ENCODE data around the gene PTPRE. TPM values are rescaled to one million over a fixed set of nuclear protein-coding genes. Genes with fewer than 3 reads are reported as not detected.

The PTPRE gene
- total and polyA plus RNA-seq, 2 of the 4 experiments (the other 2 are of a cell fraction), result 0.34 to 0.54 TPM

- Histone ChIP-seq H2BK5ac (ENCODE audit: low read depth, low read length, poor library complexity, severe bottlenecking) (no peak overlapping the region), H4K91ac (ENCODE audit: insufficient read depth, low read depth, low read length) (no peak overlapping the region), H3K4me1 (ENCODE audit: control insufficient read depth, insufficient read depth, low read length) (peaks cover 4% of the 10 kb centered on the region; the same call in 1 of the 2 replicates), H2BK20ac (ENCODE audit: low read depth, low read length) (no peak overlapping the region), H3K27ac (ENCODE audit: insufficient read depth, low read length) (no peak overlapping the region), H2BK120ac (ENCODE audit: low read depth, low read length) (no peak overlapping the region), H3K18ac (ENCODE audit: low read depth, low read length) (no peak overlapping the region), H4K5ac (ENCODE audit: low read depth, low read length) (no peak overlapping the region), H2AFZ (replicated peaks; ENCODE audit: low read length, poor library complexity) (no peak overlapping the region), H3K79me1 (ENCODE audit: low read depth in 1 of 2, low read length in 2 of 2) (no peaks in the 10 kb centered on the region), H3K4me2 (ENCODE audit: low read depth, low read length) (no peak overlapping the region), H3K27me3 (ENCODE audit: control insufficient read depth, insufficient read depth, low read length) (peaks cover 3% of the 10 kb centered on the region; the same call in 1 of the 2 replicates), H3K4me3 (ENCODE audit: insufficient read depth, low read depth, low read length) (no peak overlapping the region), H3K14ac (replicated peaks; ENCODE audit: low read depth, low read length) (no peak overlapping the region), H4K8ac (ENCODE audit: low read depth in 2 of 2, low read length in 2 of 2) (no peak overlapping the region), H3K9me3 (ENCODE audit: control insufficient read depth, insufficient read depth, low read length) (no peaks in the 10 kb centered on the region; the same call in 1 of the 2 replicates), H2AK9ac (replicated peaks; ENCODE audit: low read depth, low read length, poor library complexity) (no peak overlapping the region), H2BK15ac (ENCODE audit: low read depth, low read length) (no peak overlapping the region), H3K36me3 (ENCODE audit: control insufficient read depth, insufficient read depth, low read length) (no peaks in the 10 kb centered on the region), H3K56ac (ENCODE audit: extremely low read depth, insufficient read depth, low read length) (no peak overlapping the region), H3K4ac (ENCODE audit: low read depth, low read length) (no peak overlapping the region), H2AK5ac (ENCODE audit: low read depth, low read length) (no peak overlapping the region), H3K9ac (ENCODE audit: low read depth, low read length) (no peak overlapping the region), H3K23ac (ENCODE audit: low read depth, low read length) (no peak overlapping the region), H3K9me1 (ENCODE audit: insufficient read depth, low read length) (0 out of 2 replicates have a peak, but pooled peaks cover 3% of the 10 kb centered on the region), H4K20me1 (ENCODE audit: insufficient read depth, low read length) (no peaks in the 10 kb centered on the region)
- ChIA-PET POLR2A (ENCODE audit: unreplicated experiment) (no interaction called here), CTCF (interaction anchor here (3.5 kb wide), 1 partner anchor 106 kb away, joined by 24 read pairs; no protein-coding TSS in a partner anchor)
- in situ Hi-C loops (cut with MboI; ENCODE audit: low sequenced_read_pairs) (loop anchor here (5.0 kb wide), 1 partner anchor 109 kb away; no protein-coding TSS in a partner anchor), intact Hi-C loops (cut with micrococcal nuclease) (loop anchor here (10.0 kb wide), 1 partner anchor 251 kb away; no protein-coding TSS in a partner anchor), dilution Hi-C loops (cut with HindIII; ENCODE audit: low sequenced_read_pairs, unreplicated experiment) (no loop called here)
- DNase-seq (no peak), ATAC-seq (ENCODE audit: low read depth) (no peak)
- no CpG with 5 or more reads among the region's 5 CpGs for WGBS, 2 experiments (ENCODE audit: extremely low coverage in 2 of 2, insufficient read length in 1 of 2)
- BruUV-seq (replicated peaks), result no TSS peak
- no peak for TF ChIP-seq MXI1 (IDR thresholded peaks at IDR 0.05; ENCODE audit: borderline replicate concordance, low read depth, low read length)
These were observed 3.1 kb upstream of the PTPRE start for GRCh38 chr10:127903789-127904188.
